Subcutaneous abdominal adipose tissue (tissue), 5 donors: ENCODE measurements around the gene WNK2.
"Not testable (repeated sequence)": the region's sequence is repeated elsewhere in the genome, so short reads cannot be mapped to it uniquely, and the experiment has no call there.

Experiments used
- H3K27ac ChIP-seq: one replicate; pipeline ENCODE4 v1.7.0; 2013; ENCODE audit warnings: low read depth, mild to moderate bottlenecking, inconsistent platforms, low read length, moderate library complexity
- H3K27me3 ChIP-seq, 5 donors: one replicate each; pipeline ENCODE4 v1.7.0; 2013; ENCODE audit warnings: low read length in 5 of 5, inconsistent platforms in 1 of 5; ENCODE audit not compliant: control insufficient read depth in 5 of 5, insufficient read depth in 4 of 5
- H3K36me3 ChIP-seq, 5 donors: one replicate each; pipeline ENCODE4 v1.7.0; 2013; ENCODE audit warnings: low read length in 5 of 5; ENCODE audit not compliant: control insufficient read depth in 5 of 5, insufficient read depth in 5 of 5
- H3K4me1 ChIP-seq, 5 donors: one replicate each; pipeline ENCODE4 v1.7.0; 2013; ENCODE audit warnings: low read length in 5 of 5, mild to moderate bottlenecking in 3 of 5, moderate library complexity in 1 of 5; ENCODE audit not compliant: control insufficient read depth in 5 of 5, insufficient read depth in 5 of 5
- H3K4me3 ChIP-seq, 5 donors: one replicate each; pipeline ENCODE4 v1.7.0; 2013; ENCODE audit warnings: low read length in 5 of 5, low read depth in 1 of 5
- H3K9ac ChIP-seq, 5 donors: one replicate each; pipeline ENCODE4 v1.7.0; 2013; ENCODE audit warnings: low read length in 5 of 5, mild to moderate bottlenecking in 4 of 5, moderate library complexity in 3 of 5
- H3K9me3 ChIP-seq, 5 donors: one replicate each; pipeline ENCODE4 v1.7.0; 2013; ENCODE audit warnings: low read length in 5 of 5; ENCODE audit not compliant: control insufficient read depth in 5 of 5
- donor health status: healthy.
- donor health status: healthy.
- donor health status: healthy.
- donor health status: healthy.
- donor health status: healthy.

The WNK2 gene

GRCh38 chr9:93244510-93245436 lies 60.8 kb downstream of the WNK2 start:
- H3K36me3 ChIP-seq: no peaks in the 10 kb centered on the region
- H3K4me1 ChIP-seq: no peaks in the 10 kb centered on the region
- H3K9me3 ChIP-seq: no peaks in the 10 kb centered on the region
- no peak overlapping the region for H3K27ac ChIP-seq
- H3K27me3 ChIP-seq: peaks cover 0 to 8% (median 2%) of the 10 kb centered on the region in 5 donors
- H3K4me3 ChIP-seq: no peak overlapping the region
- no peak overlapping the region for H3K9ac ChIP-seq

DNA sequence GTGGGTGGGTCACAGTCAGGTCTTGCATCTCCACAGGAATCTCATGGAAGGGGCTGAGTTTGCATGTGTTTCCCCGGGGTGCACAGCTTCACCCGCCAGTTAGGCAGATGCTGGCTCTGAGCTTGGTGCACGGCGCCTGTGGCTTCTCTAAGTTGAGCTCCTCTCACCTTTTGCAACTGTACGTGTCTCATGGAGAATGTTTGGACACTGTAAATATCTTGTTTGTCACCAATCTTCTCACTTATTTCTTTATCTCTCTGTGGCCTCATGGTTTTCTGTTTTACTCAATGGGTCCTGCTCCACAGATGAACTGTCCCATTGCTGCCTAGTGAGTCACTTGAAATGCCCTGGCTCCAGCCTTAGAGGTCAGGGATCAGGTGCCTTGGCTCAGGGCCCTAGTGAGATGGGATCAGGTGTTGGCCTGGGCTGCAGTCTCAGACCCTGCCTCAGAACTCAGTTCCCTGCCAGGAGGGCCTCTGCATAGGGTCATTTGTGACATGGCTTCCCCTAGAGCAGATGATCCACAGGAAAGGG lies 61.6 kb downstream of the WNK2 start:
- H3K9me3 ChIP-seq: no peaks in the 10 kb centered on the region
- H3K4me1 ChIP-seq: no peaks in the 10 kb centered on the region
- no peak overlapping the region for H3K9ac ChIP-seq

DNA sequence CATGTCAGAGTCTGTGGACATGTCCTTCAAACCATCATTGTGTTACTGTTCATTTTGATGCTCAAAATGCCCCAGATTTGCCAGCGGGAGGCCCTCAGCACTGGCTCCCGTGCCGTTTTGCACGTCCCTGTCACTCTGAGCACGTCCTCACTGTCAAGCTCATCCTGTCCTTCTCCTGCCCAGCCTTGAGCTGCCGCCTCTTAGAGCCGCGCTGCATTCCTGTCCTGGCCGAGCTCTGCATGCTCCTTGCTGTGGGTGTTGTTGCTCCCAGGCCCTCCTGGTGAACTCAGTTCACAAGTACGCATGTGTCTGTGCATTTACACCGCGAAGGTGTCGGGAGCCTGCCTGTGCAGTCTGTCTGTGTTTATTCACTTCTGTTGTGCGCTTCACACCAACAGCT lies 62.2 kb downstream of the WNK2 start:
- H3K36me3 ChIP-seq: no peaks in the 10 kb centered on the region
- no peaks in the 10 kb centered on the region for H3K9me3 ChIP-seq
- H3K9ac ChIP-seq: no peak overlapping the region
- no peak overlapping the region for H3K4me3 ChIP-seq
- H3K4me1 ChIP-seq: no peaks in the 10 kb centered on the region
- no peak overlapping the region for H3K27ac ChIP-seq
- peaks cover 0 to 7% (median 2%) of the 10 kb centered on the region in 5 donors for H3K27me3 ChIP-seq

More for the DNA sequence above, 61.6 kb downstream of the WNK2 start:
- Histone ChIP-seq H3K36me3 (no peaks in the 10 kb centered on the region), H3K4me3 (no peak overlapping the region), H3K27me3 (peaks cover 0 to 7% (median 2%) of the 10 kb centered on the region in 5 donors), H3K27ac (no peak overlapping the region)

DNA sequence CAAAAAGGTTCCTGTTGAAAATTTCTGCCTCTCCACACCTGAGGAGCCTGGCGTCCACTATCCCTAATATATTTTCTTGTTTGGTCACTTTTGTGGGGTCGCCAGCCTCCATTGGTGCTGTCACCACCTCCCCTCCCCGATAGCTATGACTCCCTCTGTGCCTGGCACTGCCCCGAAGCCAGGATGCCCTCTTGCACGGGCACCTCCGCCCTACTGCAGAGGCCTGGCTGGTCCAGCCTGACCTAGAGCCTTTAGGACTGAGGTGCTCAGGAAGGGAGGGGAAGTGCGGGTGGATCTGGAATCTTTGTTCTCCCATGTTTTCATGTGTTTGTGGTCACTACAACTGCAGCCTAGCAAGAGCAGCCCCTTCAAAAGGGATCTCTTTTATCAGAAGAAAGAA lies 62.6 kb downstream of the WNK2 start:
- no peak overlapping the region for H3K9ac ChIP-seq
- H3K4me3 ChIP-seq: no peak overlapping the region
- no peaks in the 10 kb centered on the region for H3K36me3 ChIP-seq
- H3K9me3 ChIP-seq: no peaks in the 10 kb centered on the region
- no peak overlapping the region for H3K27ac ChIP-seq
- H3K27me3 ChIP-seq: peaks cover 0 to 7% (median 2%) of the 10 kb centered on the region in 5 donors
- no peaks in the 10 kb centered on the region for H3K4me1 ChIP-seq

GRCh38 chr9:93247099-93247865 lies 63.3 kb downstream of the WNK2 start:
- Histone ChIP-seq H3K4me3 (no peak overlapping the region), H3K4me1 (no peaks in the 10 kb centered on the region), H3K27ac (no peak overlapping the region), H3K9ac (no peak overlapping the region), H3K9me3 (no peaks in the 10 kb centered on the region), H3K36me3 (no peaks in the 10 kb centered on the region), H3K27me3 (peaks cover 0 to 7% (median 2%) of the 10 kb centered on the region in 5 donors)

DNA sequence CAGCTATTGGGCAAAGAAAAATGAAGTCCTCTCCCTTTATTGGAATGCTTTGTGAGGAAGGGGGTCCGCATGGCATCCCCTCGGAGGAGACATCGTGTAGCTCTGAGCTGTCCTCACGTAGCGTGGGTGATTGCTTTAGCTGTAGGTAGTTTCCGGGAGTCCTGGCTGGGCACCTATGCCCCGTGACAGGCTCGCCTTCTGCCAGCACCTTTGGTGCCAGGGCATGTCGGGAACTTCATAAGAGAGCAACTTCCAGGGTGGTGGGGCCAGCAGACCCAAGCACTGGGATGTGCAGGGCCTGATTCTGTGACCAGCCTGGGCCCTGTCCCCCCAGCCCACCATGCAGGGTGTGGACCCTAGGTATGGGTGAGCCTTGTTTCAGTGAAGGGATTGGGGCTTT lies 64.0 kb downstream of the WNK2 start:
- Histone ChIP-seq H3K27ac (no peak overlapping the region), H3K27me3 (peaks cover 0 to 7% (median 3%) of the 10 kb centered on the region in 5 donors), H3K4me1 (no peaks in the 10 kb centered on the region), H3K4me3 (no peak overlapping the region), H3K36me3 (no peaks in the 10 kb centered on the region), H3K9me3 (no peaks in the 10 kb centered on the region), H3K9ac (no peak overlapping the region)

DNA sequence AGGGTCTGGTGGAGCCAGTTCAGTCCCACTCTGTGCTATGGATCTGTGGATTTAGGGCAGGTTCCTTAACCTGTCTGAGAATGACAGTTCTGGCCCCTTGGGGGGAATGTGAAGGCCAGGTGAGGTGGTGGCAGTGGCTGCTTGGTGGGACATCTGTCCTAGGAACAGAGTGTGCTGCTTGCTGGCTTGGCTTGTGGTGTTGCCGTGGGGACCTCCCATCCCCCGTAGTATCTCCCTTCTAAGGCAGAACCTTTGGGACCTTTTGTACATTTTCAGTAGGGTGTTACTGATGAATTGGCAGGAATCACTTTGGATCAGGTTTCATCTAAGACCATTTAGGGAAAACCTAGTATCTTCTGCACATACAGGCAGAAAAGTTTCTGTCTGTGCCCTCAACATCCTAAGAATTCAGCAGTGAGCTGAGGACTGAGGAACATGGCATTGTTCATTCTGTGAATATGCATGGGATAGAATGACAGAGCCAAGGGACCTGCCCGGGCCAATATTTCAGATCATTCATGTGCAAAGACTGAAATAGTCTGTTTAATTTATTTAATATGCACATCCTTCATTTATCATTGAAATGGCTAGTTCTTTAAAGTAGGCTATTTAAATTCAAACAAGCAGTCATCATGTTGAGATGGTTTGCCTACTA lies 64.6 kb downstream of the WNK2 start:
- Histone ChIP-seq H3K4me1 (no peaks in the 10 kb centered on the region), H3K9me3 (no peaks in the 10 kb centered on the region), H3K27me3 (peaks cover 0 to 7% (median 3%) of the 10 kb centered on the region in 5 donors), H3K9ac (no peak overlapping the region), H3K27ac (no peak overlapping the region), H3K36me3 (no peaks in the 10 kb centered on the region), H3K4me3 (no peak overlapping the region)

DNA sequence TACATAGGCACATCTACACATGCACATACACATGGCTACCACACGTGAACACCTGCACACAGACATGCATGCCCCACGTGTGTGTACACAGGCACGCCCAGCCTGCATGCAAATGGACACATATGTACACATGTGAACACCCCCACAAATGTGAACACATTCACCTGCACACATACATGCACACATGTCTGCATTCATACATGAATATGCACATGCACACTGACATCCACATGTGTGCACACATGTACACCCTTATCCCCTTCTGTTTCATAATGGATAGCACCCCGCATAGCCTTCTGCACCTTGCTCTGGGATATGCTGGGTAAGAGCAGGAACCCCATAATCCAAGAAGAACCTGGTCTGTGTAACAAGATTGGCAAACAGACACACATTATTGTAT lies 66.2 kb downstream of the WNK2 start:
- H3K4me1 ChIP-seq: no peaks in the 10 kb centered on the region
- H3K27me3 ChIP-seq: peaks cover 0 to 4% (median 3%) of the 10 kb centered on the region in 5 donors
- H3K36me3 ChIP-seq: no peaks in the 10 kb centered on the region
- no peaks in the 10 kb centered on the region for H3K9me3 ChIP-seq
- H3K9ac ChIP-seq: no peak overlapping the region
- no peak overlapping the region for H3K4me3 ChIP-seq
- no peak overlapping the region for H3K27ac ChIP-seq

- H3K9ac ChIP-seq, H3K27ac ChIP-seq, H3K36me3 ChIP-seq, H3K27me3 ChIP-seq, H3K4me1 ChIP-seq, H3K4me3 ChIP-seq, H3K9me3 ChIP-seq: not testable (repeated sequence)
Measured at GRCh38 chr9:93251309-93251708, 67.4 kb downstream of the WNK2 start.
